ENCODE data around the gene GKN1.

Gene GKN1

GRCh38 chr2:69007169-69007568, 32.7 kb downstream of the GKN1 start:
- DNase-seq (ENCODE audit: low read depth in 3 of 3), result no peak

DNA sequence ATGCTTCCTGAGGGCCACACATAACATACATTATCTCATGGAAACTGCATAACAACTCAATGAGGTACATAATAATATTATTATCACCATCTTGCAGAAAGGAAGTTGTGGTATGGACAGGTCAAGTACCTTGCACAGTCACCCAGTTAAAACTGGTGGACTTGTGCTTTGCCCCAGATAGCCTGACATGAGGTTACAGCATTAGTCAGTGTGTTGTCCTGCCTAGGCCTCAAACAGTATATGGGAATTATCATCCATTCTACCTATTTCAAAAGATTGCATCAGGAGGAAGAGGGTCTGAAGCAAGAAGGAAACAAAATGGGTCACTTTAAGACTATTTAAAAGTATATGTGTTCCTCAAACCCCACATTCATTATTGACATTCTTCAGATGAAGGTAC, 33.2 kb downstream of the GKN1 start:
- no peak for DNase-seq (ENCODE audit: low read depth in 3 of 3)

GRCh38 chr2:69010437-69011194, 36.2 kb downstream of the GKN1 start:
- no peak for DNase-seq (ENCODE audit: low read depth in 3 of 3)

DNA sequence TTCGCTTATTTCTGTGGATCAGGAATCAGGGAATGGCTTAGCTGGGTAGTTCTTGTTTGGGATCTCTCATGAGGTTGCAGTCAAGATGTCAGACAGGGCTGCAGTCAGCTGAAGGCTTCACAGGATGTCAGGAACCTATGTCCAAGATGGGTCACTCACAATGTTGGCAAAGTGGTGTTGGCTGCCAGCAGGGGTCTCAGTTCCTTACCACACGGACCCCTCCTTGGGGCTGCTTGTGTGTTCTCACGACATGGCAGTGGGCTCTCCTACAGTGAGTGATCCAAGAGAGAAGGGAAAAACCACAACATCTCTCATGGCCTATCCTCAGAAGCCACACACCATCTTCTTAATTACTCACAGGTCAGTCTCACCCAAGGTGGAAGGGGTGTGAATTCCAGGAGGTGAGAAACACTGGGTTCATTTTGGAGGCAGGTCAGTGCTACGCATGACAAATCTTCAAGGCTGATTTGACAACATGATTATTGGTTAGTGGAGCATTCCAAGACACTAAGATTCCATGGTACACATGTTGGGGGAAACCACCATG, 37.2 kb downstream of the GKN1 start:
- DNase-seq (ENCODE audit: low read depth in 3 of 3), result no peak

DNA sequence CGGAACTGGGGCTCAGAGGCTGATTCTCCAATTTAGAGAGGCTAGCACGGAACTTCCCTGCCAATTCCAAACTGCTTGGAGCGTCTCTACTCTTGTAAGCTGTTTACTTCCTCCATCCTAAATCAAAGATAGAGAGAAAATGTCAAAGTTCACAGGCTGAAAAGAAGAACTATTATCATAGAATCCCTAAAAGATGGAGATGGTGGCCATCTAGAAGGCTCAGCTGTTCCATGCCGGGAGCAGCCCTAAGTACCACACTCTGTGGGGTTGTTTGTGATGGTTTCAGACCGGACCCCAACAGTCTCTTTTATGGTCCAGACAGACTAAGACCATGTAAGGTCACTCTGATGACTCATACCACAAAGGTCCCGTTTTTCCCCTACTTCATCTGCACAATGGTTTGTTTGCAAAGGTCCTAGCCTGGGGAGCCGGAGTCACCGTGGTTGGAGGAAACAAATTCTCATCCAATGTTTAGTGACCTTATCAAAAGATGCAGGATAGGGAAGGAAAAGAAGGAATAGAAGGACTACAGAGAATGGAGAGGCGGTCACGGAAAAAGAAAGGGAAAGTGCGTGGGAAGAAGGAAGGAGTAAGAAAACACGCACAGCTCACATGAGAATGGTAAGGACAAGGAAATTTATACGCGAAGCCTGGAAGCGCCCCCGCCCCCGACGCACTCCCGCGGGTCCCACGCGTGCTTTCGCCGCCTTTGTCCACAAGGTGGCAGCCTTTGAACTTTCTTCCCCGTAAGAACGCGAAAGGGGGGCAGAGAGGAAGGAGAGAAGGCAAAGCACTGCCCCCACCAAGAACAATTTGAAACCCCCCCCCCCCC, 38.1 kb downstream of the GKN1 start:
- DNase-seq (ENCODE audit: low read depth in 3 of 3), result peak in 2 of 3 experiments; percentile 9 to 24

GRCh38 chr2:69013142-69013839, 38.9 kb downstream of the GKN1 start, which contains the start of gene ANTXR1:
TSS of gene ANTXR1 (plus strand) at chr2:69013179. CDS start at chr2:69013500, 321 bp downstream.
- no peak for DNase-seq (ENCODE audit: low read depth in 3 of 3)

GRCh38 chr2:69013840-69014821, 39.7 kb downstream of the GKN1 start:
- DNase-seq (ENCODE audit: low read depth in 3 of 3), result no peak

- no peak for DNase-seq (ENCODE audit: low read depth in 3 of 3)
These were observed 42.6 kb downstream of the GKN1 start for GRCh38 chr2:69017080-69017479.

DNA sequence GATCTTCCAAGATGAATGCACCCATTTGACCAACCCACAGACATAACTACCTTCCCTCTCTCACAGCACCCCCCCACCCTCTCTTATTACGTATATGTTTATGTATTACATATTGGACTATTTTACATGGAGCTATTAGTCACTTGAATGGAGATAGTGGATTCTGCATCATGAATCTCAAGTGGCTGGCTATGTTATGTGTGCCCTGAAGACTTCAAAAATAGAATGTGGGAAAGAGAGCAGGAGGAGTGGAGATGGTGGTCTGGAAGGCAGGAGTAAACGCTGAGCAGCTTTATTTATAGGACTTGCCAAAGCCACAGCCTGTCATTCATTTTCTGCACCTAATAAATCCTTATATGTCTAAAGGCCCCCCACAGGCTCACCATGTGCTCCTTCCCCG, 43.4 kb downstream of the GKN1 start:
- no peak for DNase-seq (ENCODE audit: low read depth in 3 of 3)

DNA sequence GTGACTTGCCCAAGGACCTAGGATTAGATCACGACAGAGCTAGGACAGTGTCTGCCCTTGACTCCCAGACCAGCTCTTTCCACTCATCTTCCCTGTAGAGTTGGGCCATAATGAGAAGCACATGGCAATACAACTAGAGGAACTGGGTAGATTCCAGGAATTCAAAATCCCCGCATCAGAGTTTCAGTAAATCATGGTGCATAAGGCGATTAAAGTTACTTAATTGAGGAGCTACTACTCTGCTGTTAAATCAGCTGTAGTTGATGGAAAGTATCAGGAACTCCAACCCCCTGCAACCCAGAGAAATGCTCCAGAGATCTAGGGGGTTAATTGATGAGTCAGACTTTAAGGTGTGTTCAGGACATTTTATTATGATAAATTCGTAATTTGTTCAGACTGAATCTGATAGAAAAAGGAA, 44.3 kb downstream of the GKN1 start:
- no peak for DNase-seq (ENCODE audit: low read depth in 3 of 3)

- no peak for DNase-seq (ENCODE audit: low read depth in 3 of 3)
These were observed 46.3 kb downstream of the GKN1 start for GRCh38 chr2:69020496-69021426.

DNA sequence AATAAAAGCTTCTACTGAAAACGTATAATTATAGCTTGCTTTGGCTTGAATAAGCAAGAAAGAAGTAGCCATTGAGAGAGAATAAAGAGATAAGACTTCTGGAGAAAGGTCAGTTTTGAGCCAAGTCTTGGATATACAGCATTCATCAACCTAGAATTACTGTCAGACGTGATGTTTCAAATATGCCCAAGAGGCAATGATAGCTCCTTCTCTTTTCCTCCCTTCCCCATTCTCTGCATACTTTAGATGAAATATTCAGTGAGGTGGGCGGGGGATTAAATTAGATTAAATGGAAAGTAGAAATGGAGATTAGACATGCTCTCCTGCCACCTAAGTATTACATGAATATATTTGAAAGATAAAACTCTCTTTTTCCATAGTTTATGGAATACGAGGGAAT, 47.3 kb downstream of the GKN1 start:
- no peak for DNase-seq (ENCODE audit: low read depth in 3 of 3)

GRCh38 chr2:69022548-69022947, 48.1 kb downstream of the GKN1 start:
- no peak for DNase-seq (ENCODE audit: low read depth in 3 of 3)

- DNase-seq (ENCODE audit: low read depth in 3 of 3), result no peak
These were observed 48.8 kb downstream of the GKN1 start for GRCh38 chr2:69023236-69023635.

- DNase-seq (ENCODE audit: low read depth in 3 of 3), result no peak
These were observed 51.6 kb downstream of the GKN1 start for GRCh38 chr2:69026026-69026425.

DNA sequence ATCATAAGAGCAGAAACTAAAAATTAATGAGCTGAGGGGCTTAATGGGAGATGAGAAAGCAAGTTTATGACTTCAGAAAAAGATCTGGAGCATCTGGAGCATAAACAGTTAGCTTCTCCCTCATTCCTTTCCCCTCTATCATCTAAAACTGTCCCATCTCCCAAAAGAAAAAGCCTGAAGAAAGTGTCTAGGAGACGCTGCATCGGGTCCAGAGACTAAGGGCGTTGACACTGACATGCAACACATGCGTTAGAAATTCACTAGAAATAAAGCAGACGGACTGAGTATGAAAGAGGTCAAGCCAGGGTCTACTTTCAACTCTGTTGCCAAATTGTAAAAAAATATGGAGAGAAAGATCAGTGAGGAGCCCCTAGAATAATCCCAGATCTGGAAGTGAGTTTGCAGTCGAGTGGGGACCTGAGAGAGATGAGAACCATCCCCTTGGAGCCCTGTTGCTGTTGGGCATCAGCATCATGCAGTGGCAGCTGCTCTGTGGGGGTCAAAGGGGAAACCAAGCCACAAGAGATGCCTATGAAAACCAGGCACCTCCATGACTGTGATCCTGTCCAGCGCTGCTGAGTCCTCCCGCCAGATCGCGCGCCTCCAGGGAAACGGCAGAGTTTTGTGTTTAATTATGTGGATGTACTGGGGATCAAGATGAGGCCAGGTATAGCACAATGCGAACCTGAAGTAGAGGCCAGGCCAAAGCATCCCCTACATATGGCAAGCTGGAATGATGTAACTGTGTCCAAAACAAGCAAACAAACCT, 52.4 kb downstream of the GKN1 start:
- DNase-seq (ENCODE audit: low read depth in 3 of 3), result no peak
